HG03025 (cell line): ENCODE measurements around the gene PCDHB15.
"Not testable (repeated sequence)": the region's sequence is repeated elsewhere in the genome, so short reads cannot be mapped to it uniquely, and the experiment has no call there.

Source experiments
- ATAC-seq: cut with Tn5 transposase; IDR thresholded peaks from one replicate; pipeline ENCODE4 v1.9.1; 2021; ENCODE audit warnings: mild to moderate bottlenecking, moderate library complexity; ENCODE audit not compliant: unreplicated experiment, low FRiP score

Gene PCDHB15

GRCh38 chr5:141246971-141247370 lies 1.8 kb downstream of the PCDHB15 start:
- not testable (repeated sequence) for ATAC-seq

GRCh38 chr5:141247434-141247833 lies 2.2 kb downstream of the PCDHB15 start:
- ATAC-seq, result not testable (repeated sequence)

DNA sequence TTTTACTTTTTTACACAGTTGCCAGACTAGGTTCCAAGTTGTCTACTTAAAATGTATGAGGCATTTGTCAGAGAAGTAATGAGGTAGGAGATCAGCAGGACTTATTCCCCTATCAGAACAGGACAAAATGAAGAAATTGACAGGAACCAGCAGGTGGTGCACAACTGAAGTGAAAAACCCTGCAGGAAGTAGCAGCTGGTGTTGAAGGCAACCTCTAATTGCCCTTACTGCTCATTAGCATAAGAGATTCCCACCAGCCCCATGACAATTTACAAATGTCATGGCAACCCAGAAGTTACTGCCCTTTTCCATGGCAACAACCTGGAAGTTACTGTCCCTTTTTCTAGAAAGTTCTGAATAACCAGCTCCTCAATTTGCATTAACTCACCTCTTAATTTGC lies 5.4 kb downstream of the PCDHB15 start:
- ATAC-seq, result no peak

DNA sequence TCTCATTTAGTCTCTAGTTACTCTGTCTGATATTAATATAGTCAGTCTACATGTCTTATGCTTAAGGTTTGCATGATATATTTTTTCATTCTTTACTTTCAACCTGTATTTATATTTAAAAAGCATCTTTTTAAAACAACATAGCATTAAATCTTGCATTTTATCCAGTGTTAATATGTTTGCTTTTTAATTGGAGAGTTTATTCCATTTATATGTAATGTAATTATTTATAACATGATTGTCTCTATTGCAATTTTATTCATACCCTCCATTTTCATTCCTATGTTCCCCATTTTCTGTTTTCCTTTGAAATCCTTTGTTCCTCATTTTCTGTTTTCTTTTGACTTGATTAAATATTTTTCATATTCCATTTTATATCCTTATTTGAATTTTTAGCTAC lies 13.3 kb downstream of the PCDHB15 start:
- no peak for ATAC-seq

DNA sequence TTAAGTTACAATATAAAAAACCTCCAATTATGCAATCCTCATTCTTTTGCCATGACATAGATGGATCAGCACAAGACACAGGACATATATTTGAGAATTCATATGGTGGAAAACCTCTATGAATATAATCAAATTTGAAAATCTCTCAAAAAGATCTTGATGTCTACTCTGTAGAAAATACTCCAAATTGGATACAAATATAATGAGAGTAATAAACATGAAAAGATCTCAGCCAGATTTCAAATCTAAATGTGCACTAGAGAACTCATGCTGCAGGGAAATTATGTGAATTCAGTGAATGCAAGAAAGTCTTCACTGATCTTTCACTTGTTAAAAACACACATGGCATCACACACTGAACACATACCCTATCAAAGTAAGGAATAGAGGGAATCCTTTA lies 13.8 kb downstream of the PCDHB15 start:
- no peak for ATAC-seq

- no peak for ATAC-seq
These were observed 15.5 kb downstream of the PCDHB15 start for GRCh38 chr5:141260458-141261237.

- ATAC-seq, result no peak
These were observed 16.0 kb downstream of the PCDHB15 start for GRCh38 chr5:141261238-141261546.

DNA sequence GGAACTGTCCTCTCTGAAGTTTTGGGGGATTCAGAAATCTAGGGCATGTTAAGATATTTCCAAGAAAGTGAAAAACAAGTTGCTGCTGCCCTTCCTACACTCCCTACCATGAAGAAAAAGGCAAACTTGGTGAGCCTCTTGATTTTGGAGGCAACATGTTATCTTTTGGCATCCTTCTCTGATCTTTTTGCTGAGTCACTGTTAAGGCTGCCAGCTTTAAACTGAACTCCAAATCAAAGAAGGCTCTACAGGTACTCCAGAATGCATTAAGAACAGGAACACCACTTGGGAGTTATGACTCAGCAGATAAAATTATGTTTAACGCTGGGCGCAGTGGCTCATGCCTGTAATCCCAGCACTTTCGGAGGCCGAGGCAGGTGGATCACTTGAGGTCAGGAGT lies 24.0 kb downstream of the PCDHB15 start:
- ATAC-seq, result no peak

DNA sequence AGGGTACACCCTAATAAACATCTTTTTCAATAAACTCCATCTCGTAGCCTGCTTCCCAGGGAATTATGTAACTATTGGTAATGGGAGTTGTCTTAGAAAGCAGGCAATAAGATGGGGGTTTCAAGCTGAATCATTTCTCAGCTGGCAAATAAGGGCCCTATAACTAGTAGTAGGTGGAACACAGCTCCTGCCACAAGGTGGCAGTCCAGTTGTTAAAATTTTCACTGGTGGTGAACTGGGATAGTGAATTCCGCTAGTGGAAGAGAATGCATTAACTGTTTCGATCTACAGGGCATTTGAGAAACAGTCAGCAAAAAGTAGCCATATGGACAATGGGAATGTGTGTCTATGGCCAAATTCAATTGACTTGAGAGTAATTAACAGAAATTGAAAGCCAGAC lies 27.7 kb downstream of the PCDHB15 start:
- ATAC-seq, result no peak

- ATAC-seq, result no peak
These were observed 53.2 kb downstream of the PCDHB15 start for GRCh38 chr5:141298376-141298775.
